GM21528 (cell line): Measurements from ENCODE around the gene LATS2.

Experiments used
- ATAC-seq: cut with Tn5 transposase; IDR thresholded peaks from one replicate; pipeline ENCODE4 v1.9.1; 2021; ENCODE audit warnings: mild to moderate bottlenecking, moderate library complexity; ENCODE audit not compliant: unreplicated experiment, low FRiP score

LATS2 gene

DNA sequence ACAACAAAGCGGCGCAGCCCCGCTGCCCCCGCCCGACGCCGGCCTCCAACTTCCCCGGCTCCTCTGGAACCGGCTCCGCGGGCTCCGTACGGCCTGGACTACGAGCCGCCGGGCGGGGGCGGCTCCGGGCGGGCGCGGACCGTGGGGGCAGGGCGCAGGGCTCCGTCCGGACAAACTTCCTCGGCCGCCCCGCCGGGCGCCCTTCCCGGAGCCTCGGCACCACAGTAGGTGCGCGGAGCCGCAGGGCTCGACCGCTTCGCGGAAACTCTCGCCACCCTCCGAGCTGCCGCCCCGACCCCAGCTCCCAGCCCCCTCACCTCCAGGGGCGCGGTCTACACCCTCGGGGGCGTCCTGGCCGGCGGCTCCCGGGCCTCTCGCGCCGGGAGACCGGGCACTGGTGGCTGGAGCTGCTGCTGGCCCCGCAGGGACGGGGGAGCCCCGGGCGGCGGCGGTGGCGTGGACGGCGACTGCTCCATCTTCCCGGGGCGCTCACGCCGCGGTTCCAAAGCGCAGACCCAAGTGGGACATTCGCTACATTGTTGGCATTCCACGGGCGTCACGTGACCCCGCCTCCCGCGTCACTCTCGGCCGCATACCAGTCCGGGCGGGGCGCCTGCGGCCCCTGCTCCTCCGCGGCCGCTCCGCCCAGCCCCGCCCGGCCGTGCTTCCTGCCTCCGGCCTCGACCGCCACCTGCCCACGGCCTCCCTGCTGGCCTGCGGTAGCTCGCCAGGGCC lies at the start of gene LATS2:
TSS of gene LATS2 (minus strand) at position 558 of the 735 bp plus-strand sequence. CDS start 15,560 bp downstream, outside the sequence.
- peak; percentile 90 for ATAC-seq

DNA sequence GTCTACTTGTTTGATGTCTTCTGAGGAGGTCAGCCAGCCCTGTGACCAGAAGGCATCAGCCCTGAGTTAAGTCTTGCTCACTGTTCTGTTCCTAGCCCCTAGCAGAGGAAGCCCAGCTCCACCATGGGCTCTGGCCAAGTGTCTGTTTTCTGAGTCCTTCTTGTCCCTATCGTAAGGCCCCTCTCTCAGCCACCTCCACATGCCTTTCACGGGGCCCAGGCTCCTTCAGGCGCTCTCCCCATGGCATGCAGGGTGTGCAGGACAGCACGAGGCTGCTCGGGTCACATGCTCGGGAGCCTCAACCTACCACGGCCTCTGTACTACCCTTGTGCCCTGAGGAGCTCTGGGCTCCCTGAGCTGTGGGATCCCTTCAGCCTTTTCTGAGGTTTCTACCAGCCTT lies 47.8 kb upstream of the LATS2 start:
- no peak for ATAC-seq

DNA sequence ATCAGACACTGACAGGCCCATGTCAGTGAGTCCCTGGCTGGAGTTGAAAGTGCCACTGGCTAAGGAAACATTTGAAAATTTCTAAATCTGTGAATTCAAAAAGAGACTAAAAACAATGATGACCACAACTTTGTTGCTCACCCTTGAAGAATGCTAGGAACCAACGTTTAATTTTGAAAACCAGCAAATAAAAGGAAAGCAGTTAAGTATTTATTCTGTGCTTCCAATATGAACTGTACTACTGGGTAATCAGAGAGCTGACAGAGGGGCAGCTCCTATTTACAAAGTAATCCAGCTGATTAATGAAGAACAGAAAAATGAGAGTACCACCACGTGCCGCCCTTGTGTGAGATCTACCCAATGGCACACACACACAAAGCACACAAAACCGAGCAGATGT lies 44.7 kb upstream of the LATS2 start:
- no peak for ATAC-seq

DNA sequence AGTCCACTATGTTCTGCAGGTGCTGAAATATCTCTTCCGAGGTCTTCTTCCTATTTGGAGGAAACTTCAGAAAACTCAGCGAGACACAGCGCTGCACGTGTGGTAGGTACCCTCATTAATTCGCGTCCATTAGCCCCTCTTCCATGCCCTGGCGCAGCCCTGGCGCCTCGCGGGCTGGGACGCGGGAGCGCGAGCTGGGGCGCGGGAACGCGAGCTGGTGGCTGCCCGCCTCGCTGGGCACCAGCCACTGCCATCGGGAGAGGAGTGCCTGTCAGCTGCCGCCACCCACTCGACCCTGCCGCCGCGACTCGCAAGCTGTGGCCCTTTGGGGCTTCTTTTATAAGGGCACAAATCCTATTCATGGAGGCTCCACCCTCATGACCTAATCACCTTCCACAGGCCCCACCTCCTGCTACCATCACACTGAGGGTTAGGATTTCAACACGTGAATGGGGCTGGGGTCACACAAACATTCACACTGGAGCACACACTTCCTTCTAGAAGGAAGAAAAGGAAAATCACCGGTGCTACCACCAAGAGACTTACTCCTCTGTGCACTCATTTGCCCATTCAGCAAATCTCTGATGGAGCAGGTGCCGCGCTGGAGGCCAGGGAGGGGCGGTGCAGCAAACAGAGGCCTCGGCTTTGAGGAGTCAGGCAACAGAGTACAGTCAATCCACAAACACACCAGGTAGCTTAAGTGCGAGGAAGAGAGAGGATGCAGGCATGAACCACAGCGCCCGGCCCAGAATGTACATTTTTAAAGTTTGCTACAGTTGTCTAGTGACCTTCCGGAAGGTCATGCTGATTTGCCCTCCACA lies 43.0 kb upstream of the LATS2 start:
- ATAC-seq, result no peak

DNA sequence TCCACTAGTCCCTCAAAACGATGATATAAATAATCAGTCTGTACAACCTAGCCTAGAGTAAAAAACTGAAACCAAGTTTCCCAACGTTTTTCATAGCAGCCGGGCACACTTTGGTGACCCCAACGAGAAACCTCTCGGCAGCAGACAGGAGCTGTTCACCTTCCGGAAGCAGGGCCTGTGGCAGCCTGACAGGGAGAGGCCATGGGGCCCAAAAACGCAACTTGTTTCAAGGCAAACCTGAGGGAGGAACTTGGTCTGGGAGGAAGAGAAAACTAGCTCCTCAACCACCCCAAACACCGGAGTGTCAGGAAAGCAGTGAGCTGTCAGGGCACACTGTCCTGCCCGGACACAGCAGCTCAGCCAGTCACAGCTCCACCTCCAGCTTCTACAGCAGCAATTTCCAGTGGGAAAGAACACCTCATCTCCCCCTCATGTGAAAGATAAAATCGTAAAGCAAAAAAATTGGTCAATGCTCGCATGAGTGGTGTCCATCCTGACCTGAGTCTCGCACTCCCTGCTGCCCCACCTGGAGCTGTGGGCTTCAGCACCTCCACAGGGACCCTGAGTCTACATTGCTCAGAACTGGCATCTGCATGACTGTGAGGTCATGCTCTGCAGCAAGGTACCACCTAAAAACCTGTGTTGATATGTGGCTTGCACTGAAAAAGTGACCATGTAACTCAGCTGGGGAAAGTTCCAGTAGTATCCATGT lies 40.6 kb upstream of the LATS2 start:
- no peak for ATAC-seq

DNA sequence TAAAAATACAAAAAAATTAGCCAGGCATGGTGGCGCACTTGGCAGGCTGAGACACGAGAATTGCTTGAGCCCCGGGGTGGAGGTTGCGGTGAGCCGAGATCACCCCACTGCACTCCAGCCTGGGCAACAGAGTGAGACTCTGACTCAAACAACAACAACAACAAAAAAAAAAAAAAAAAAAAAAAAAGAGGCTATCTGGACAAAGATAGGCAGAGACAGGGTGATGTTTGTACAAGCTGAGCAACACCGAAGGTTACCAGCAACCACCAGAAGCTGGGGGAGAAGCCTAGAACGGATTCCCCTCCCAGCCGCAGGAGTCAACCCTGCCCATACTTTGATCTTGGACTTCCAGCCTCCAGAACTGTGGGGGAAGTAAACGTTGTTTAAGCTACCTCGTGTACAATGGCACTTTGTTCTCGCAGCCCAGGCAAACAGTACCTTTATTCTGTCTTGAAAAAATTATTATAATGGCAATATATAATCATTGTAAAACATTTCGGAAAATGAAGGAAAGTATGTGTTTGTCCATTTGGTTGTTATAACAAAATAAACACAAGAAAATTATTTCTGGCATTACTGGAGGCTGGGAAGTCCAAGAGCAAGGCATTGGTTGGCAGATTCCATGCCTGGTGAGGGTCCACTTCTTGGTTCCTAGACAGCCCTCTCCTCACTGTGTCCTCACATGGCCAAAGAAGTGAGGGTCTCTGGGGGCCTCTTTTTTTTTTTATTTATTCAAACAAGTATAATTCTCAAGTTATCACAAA lies 39.8 kb upstream of the LATS2 start:
- no peak for ATAC-seq

DNA sequence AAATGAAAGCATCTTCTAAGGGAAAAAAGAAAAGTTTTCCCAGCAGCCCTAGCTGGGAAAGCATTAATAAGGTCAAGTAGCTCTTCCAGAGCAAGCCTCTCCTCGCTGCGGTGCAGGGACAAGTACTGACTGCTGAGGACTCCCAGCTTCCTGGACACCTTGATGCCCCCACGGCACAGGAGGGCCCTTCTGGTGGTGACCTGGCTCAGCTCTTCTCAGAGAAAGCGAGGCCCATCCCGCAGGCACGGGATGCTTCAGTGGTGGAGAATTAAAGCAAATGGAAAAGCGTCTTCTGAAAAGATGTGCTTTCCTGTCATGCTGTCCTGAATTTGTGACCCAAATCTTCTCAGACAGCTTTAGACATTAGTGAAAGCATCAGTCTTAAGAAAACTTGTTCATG lies 38.8 kb upstream of the LATS2 start:
- no peak for ATAC-seq

DNA sequence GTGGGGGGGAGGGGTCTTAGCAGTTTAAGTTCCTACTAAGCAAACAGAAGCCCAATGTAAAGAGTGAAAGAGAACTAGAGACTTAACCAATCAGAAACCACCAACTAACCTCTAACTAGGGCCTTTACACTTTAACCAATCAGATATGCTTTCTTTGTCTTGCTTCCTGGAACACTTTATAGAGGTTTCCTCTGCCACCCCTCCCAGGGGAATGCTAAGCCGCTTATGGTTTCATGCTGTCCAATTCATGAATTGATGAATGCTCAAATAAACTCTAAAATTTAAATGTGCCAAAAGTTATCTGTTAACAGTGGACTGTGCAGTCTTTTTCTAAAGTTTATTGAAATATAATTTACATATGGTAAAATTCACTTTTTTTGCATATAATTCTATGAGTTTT lies 33.9 kb upstream of the LATS2 start:
- no peak for ATAC-seq

DNA sequence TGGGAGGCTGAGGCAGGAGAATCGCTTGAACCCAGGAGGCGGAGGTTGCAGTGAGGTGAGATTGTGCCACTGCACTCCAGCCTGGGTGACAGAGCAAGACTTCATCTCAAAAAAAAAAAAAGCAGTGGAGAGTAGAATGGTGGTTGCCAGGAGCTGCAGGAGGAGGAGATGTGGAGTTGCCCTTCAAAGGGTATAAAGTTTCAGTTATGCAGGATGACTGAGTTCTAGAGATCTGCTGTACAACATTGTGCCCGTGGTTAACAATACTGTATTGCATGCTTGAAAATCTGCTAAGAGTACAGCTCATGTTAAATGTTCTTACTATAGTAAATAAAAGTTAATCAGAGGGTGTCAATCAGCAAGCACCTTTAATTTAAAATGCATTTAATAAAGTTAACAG lies 28.4 kb upstream of the LATS2 start:
- no peak for ATAC-seq

DNA sequence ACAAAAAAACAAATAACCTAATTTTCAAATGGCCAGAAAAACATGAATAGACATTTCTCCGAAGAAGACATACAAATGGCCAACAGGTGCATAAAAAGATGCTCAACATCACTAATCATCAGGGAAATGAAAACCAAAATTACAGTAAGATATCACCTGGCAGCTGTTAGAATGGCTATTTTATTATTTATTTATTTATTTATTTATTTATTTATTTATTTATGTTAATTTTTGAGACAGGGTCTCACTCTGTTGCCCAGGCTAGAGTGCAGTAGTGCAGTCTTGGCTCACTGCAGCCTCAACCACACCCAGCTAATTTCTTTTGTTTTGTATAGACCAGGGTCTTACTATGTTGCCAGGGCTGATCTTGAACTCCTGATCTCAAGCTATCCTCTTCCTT lies 27.1 kb upstream of the LATS2 start:
- no peak for ATAC-seq

DNA sequence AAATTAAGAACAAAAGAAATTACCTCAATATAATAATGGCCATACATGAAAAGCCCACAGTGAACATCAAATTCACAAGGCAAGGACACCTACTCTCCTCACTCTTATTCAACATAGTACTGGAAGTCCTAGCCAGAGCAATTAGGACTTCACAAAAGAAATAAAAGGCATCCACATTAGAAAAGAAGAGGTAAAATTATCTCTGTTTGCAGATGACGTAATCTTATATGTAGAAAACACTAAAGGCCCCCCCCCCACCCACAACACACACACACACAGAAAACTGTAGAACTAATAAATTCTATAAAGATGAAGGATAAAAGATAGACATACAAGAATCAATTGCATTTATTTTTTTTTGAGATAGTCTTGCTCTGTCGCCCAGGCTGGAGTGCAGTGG lies 25.5 kb upstream of the LATS2 start:
- ATAC-seq, result no peak

DNA sequence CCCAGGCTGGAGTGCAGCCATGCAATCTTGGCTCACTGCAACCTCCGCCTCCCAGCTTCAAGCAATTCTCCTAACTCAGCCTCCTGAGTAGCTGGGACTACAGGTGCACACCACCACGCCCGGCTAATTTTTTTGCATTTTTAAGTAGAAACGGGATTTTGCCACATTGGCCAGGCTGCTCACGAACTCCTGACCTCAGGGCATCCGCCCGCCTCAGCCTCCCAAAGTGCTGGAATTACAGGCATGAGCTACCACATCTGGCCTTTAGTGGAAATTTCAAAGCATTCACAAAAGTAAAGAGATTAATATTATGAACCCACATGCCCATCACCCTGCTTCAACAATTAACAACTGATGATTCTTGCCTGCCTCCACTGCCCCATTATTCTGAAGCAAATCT lies 20.5 kb upstream of the LATS2 start:
- no peak for ATAC-seq

DNA sequence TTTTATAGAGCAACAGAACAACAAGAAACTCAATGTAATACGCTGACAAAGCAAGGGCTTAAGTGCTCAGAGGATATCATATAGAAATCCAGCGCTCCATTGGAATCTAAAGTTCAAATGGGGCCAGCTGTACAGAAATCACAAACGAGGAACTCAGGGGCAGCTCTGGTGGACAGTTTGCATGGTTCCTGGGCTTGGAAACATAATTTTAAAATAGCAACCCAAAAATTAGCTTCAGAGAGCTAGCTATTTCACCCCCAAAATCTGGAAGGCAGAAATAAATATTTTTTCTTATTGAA lies 19.2 kb upstream of the LATS2 start:
- ATAC-seq, result no peak

DNA sequence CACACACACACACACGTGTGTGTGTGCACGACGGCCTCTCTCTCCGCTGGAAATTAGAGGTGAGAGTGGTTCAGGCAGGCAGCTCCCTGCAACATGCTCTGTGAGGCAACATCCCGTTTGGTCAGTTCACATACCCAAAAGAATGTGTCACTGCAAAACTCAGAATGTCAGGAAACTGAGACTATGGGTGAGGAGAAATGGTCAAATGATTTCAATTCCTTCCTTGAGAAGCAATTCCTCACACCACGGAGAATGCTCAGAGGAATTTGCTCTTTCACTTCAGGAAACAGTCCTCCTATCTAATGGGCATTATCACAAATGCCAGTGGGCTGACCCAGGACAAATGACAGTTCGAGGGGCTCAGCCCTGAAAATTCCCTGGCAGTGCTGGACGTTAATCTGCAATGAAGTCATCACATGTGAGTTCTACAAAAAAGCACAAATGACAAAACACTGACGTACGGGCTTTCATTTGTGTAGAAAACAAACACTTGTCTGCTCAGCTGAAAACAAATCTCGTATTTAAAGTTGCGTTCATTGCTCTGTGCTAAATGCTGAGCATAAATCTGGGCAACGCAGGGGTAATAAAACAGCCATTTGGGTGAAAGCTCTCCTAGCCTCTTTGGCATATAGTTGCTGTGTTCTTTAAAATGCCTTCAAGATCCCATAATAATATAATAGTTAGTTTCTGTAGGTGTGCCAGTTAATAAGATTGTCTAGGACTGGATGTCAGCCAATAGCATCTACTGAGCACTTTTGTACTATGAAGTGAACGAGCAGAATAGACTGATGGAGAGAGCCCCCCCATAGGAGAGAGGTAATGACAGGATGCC lies 18.6 kb upstream of the LATS2 start:
- no peak for ATAC-seq

DNA sequence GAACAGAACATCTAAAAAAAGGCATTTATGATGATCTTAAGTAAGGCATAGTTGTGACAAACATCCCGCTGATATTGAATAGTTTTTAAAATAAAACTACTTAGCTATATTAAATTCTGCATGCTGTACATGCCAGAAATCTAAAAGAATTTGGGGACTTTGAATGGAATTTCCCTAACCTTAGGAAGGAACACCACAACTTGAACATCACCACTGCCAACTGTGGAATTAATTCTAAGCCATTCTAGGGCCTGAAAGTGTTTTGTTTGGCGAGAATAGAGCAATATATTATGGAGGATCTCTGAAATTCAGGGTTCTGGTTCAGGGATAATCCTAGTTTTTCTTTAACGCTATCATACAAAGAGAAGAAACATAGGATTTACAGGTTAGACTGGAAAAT lies 17.8 kb upstream of the LATS2 start:
- ATAC-seq, result no peak

DNA sequence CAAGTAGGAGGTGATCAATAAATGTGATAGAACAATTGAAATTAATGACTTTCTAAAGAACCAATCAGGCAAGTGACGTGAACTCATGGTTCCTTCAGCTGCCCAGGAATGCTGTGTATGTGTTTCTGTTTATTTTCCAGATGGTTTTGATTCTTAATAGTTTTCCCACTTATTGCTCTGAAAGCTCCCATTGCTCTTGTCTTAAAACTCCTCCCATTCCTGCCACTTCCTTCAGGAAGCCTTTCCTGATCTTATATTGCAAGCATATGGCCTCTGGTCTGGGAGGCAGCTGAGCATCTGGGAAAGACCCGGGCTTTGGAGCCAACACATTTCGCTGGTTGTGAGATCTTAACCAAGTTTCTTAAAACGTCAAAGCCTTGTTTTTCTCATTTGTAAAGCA lies 17.1 kb upstream of the LATS2 start:
- ATAC-seq, result no peak

DNA sequence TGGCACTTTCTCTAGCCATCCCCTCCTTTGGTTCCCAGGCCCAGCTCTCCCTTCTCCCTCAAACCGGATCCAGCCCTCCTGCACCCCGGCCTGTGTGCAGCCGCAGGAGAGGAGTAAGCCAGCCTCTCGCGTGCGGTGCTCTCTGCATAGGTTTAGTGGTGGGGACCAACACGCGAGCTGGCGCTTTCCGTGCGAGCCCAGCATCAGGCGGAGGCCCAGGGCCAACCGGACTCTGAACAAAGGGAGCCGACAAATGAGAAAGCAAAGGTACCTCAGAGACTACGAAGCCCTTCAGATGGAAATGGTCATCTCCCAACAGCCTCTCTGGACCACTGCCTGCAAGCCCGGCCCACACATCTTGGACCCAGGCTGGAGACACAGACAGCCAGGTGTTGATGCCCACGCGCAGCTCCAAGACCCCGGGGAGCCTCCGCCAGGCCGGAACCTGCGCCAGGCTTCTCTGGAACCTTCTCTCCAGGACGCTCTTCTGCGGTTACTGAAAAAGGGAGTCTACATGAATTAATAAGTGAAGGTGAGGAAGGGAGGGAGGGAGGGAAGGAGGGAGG lies 16.5 kb upstream of the LATS2 start:
- no peak for ATAC-seq

DNA sequence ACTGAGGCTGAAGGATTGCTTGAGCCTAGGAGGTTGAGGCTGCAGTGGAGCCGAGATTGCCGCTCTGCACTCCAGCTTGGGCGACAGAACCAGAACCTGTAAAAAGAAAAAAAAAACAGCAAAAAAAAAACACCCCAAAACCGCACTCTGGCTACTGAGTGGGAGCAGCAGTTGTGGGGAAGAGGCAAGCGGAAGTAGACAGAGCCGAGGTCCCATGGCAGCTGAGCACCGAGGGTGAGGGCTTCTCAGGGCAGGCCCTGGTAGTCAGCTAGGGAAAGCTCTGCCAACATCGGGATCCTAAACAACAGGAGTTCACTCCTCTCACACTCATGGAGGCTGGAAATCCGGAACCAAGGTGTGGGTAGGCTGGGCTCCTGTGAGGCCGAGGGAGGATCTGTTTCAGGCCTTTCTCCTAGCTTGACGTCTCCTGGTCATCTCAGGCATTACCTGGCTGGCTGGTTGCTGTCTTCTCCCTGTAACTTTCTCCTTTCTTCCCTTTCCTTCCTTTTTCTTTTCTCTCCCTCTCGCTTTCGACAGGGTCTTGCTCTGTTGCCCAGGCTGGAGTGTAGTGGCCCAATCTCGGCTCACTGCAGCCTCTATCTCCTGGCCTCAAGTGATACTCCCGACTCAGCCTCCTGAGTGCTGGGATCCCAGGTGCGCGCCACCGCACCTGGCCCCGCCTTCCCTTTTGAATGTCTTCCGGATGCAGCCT lies 15.8 kb upstream of the LATS2 start:
- no peak for ATAC-seq

DNA sequence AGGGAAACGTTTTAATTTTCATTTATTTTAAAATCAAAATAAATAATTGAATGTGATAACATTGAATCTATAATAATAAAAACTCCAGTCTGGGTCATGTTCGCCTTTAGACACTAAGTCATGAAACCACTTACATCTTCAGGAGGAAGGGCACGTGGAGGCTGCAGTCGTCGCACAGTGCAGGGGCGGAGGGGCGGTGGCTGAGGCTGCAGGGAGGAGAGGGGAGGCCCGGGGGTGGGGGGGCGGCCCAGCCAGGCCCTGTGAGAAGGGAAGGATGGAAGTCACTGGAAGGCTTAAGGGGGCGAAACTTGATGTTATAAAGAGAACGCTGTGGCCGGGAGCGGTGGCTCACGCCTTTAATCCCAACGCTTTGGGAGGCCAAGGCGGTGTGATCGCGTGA lies 14.9 kb upstream of the LATS2 start:
- ATAC-seq, result no peak
